IMR-90 (cell line): ENCODE data around the gene SYT6. TPM values are rescaled to one million over a fixed set of nuclear protein-coding genes. Genes with fewer than 3 reads are reported as not detected.

Experiments used
- ATAC-seq: fragments of 200-7000 bp; cut with Tn5 transposase; 2 replicates; pipeline ENCODE4 v1.9.1; 2020; ENCODE audit warnings: low read depth, mild to moderate bottlenecking, moderate library complexity
- BruUV-seq: library from RNA; stranded (reverse); fragments of 400-500 nt; replicated peaks from 2 replicates; lab custom pipeline; 2021; lab: Mats Ljungman, UMichigan
- CTCF ChIA-PET: fragments of 300-600 bp; formaldehyde crosslinking; extraction: SDS; loops from one replicate; lab custom pipeline; 2021; ENCODE audit warnings: antibody characterized with exemption; lab: Yijun Ruan, JAX
- POLR2A ChIA-PET: fragments of 300-600 bp; sonication (Branson Sonifier 250); formaldehyde crosslinking; loops from one replicate; lab custom pipeline; 2022; ENCODE audit warnings: antibody characterized with exemption; ENCODE audit not compliant: unreplicated experiment; lab: Charles Lee
- DNase-seq: peaks from one replicate; pipeline ENCODE4 v3.0.0; 2013
- H2AFZ ChIP-seq: replicated peaks from 2 replicates; pipeline ENCODE3; 2013; ENCODE audit warnings: low read length, mild to moderate bottlenecking; ENCODE audit not compliant: poor library complexity
- H2AK5ac ChIP-seq: 2 replicates; pipeline ENCODE4 v1.6.1; 2013; ENCODE audit warnings: low read depth, low read length, inconsistent platforms
- H2AK9ac ChIP-seq: replicated peaks from 2 replicates; pipeline ENCODE3; 2013; ENCODE audit warnings: mild to moderate bottlenecking, low read depth, low read length, moderate library complexity; ENCODE audit not compliant: poor library complexity
- H2BK120ac ChIP-seq: 2 replicates; pipeline ENCODE4 v1.6.1; 2013; ENCODE audit warnings: low read depth, low read length, inconsistent platforms
- H2BK15ac ChIP-seq: 3 replicates; pipeline ENCODE4 v1.6.1; 2013; ENCODE audit warnings: low read depth, low read length, inconsistent platforms
- H2BK20ac ChIP-seq: 2 replicates; pipeline ENCODE4 v1.6.1; 2013; ENCODE audit warnings: low read depth, mild to moderate bottlenecking, inconsistent platforms, low read length, moderate library complexity
- H2BK5ac ChIP-seq: 2 replicates; pipeline ENCODE4 v1.6.1; 2013; ENCODE audit warnings: mild to moderate bottlenecking, low read depth, low read length, inconsistent platforms; ENCODE audit not compliant: poor library complexity, severe bottlenecking
- H3K14ac ChIP-seq: replicated peaks from 2 replicates; pipeline ENCODE4 v1.6.1; 2013; ENCODE audit warnings: low read depth, low read length, inconsistent platforms
- H3K18ac ChIP-seq: 2 replicates; pipeline ENCODE4 v1.6.1; 2013; ENCODE audit warnings: low read depth, low read length, control low read depth
- H3K23ac ChIP-seq: 2 replicates; pipeline ENCODE4 v1.6.1; 2013; ENCODE audit warnings: low read depth, low read length, inconsistent platforms
- H3K27ac ChIP-seq: 2 replicates; pipeline ENCODE4 v1.5.1; 2013; ENCODE audit warnings: mild to moderate bottlenecking, control low read depth, low read length; ENCODE audit not compliant: insufficient read depth
- H3K27me3 ChIP-seq: 2 replicates; pipeline ENCODE4 v1.6.1; 2013; ENCODE audit warnings: low read length; ENCODE audit not compliant: control insufficient read depth, insufficient read depth
- H3K36me3 ChIP-seq: 2 replicates; pipeline ENCODE4 v1.6.1; 2013; ENCODE audit warnings: low read length, mixed read lengths; ENCODE audit not compliant: control insufficient read depth, insufficient read depth
- H3K4ac ChIP-seq: 2 replicates; pipeline ENCODE4 v1.6.1; 2013; ENCODE audit warnings: low read depth, low read length, inconsistent platforms
- H3K4me1 ChIP-seq: 2 replicates; pipeline ENCODE4 v1.6.1; 2013; ENCODE audit warnings: low read length, mixed read lengths; ENCODE audit not compliant: control insufficient read depth, insufficient read depth
- H3K4me2 ChIP-seq: 2 replicates; pipeline ENCODE4 v1.6.1; 2013; ENCODE audit warnings: low read depth, mild to moderate bottlenecking, control low read depth, low read length, moderate library complexity
- H3K4me3 ChIP-seq: 2 replicates; pipeline ENCODE4 v1.5.1; 2013; ENCODE audit warnings: low read depth, mild to moderate bottlenecking, control low read depth, low read length, moderate library complexity; ENCODE audit not compliant: insufficient read depth
- H3K56ac ChIP-seq: 2 replicates; pipeline ENCODE4 v1.6.1; 2013; ENCODE audit warnings: low read length, inconsistent platforms; ENCODE audit not compliant: insufficient read depth; ENCODE audit errors: extremely low read depth
- H3K79me1 ChIP-seq, 2 experiments: 2 replicates each; pipeline ENCODE4 v1.6.1; 2013; ENCODE audit warnings: low read length in 2 of 2, inconsistent platforms in 1 of 2, low read depth in 1 of 2
- H3K9ac ChIP-seq: 2 replicates; pipeline ENCODE4 v1.6.1; 2013; ENCODE audit warnings: low read depth, low read length, control low read depth
- H3K9me1 ChIP-seq: 2 replicates; pipeline ENCODE4 v1.6.1; 2013; ENCODE audit warnings: low read length, inconsistent platforms; ENCODE audit not compliant: insufficient read depth
- H3K9me3 ChIP-seq: 2 replicates; pipeline ENCODE4 v1.6.1; 2013; ENCODE audit warnings: low read length; ENCODE audit not compliant: control insufficient read depth, insufficient read depth
- H4K20me1 ChIP-seq: 2 replicates; pipeline ENCODE4 v1.6.1; 2013; ENCODE audit warnings: low read length, inconsistent platforms; ENCODE audit not compliant: insufficient read depth
- H4K5ac ChIP-seq: 2 replicates; pipeline ENCODE4 v1.6.1; 2013; ENCODE audit warnings: mild to moderate bottlenecking, low read depth, low read length, control low read depth
- H4K8ac ChIP-seq, 2 experiments: 2 replicates each; pipeline ENCODE4 v1.6.1; 2013; ENCODE audit warnings: low read depth in 2 of 2, low read length in 2 of 2, control low read depth in 1 of 2, inconsistent platforms in 1 of 2
- H4K91ac ChIP-seq: 2 replicates; pipeline ENCODE4 v1.6.1; 2013; ENCODE audit warnings: low read depth, low read length, inconsistent platforms; ENCODE audit not compliant: insufficient read depth
- NFE2L2 ChIP-seq: fragments of 150-350 bp; IDR thresholded peaks from 2 replicates; pipeline ENCODE4 v1.6.1; 2016; ENCODE audit warnings: low read depth, mild to moderate bottlenecking, low read length
- POLR2A ChIP-seq: IDR thresholded peaks from 2 replicates; pipeline ENCODE4 v1.6.1; 2012; ENCODE audit warnings: mild to moderate bottlenecking, low read depth, low read length
- WGBS, 2 experiments: methylation state at CpG; one replicate each; pipeline versions ENCODE4 v1.1.5 to v1.1.7; 2013; ENCODE audit warnings: missing lambda C conversion rate in 2 of 2; ENCODE audit not compliant: insufficient read length in 1 of 2; ENCODE audit errors: extremely low coverage in 2 of 2; 5-methylcytosine and 5-hydroxymethylcytosine counted together
- dilution Hi-C: fragments of 300-500 bp; cut with HindIII; formaldehyde crosslinking; loops from one replicate; pipeline ENCODE4 v1.14.3; 2018; ENCODE audit warnings: low sequenced_read_pairs; ENCODE audit not compliant: unreplicated experiment
- in situ Hi-C: fragments of 300-500 bp; cut with MboI; formaldehyde crosslinking; loops from 3 replicates; pipeline ENCODE4 v1.14.3; 2019; ENCODE audit warnings: low sequenced_read_pairs, inconsistent platforms, mixed read lengths
- intact Hi-C: fragments of 100-400 bp; cut with micrococcal nuclease; formaldehyde crosslinking; loops from 2 replicates; pipeline ENCODE4 v1.10.0; 2022
- polyA plus RNA-seq, 3 experiments: library from polyadenylated mRNA; depleted of rRNA; stranded (reverse); fragments of >200 nt; gene quantifications; 2 replicates each; pipeline ENCODE4 v1.2.3, GENCODE V29; 2012; ENCODE audit warnings: low replicate concordance in 1 of 3
- total RNA-seq: library from RNA; depleted of rRNA; stranded (reverse); fragments of >200 nt; gene quantifications from 2 replicates; pipeline ENCODE4 v1.2.3, GENCODE V29; 2012
- TF ChIP-seq, protein P1 (sequence below): conservative IDR thresholded peaks from 2 replicates; pipeline ENCODE4 v1.5.1; 2012; ENCODE audit warnings: mild to moderate bottlenecking, low read depth, low read length, improper control_type of control experiment
- TF ChIP-seq, protein P2 (sequence below): fragments of 150-350 bp; IDR thresholded peaks from 2 replicates; pipeline ENCODE4 v1.6.1; 2016; ENCODE audit warnings: low read depth, mild to moderate bottlenecking, low read length, moderate library complexity, borderline replicate concordance

The SYT6 gene
- total and polyA plus RNA-seq, 2 of the 4 experiments (the other 2 are of a cell fraction) = not detected

DNA sequence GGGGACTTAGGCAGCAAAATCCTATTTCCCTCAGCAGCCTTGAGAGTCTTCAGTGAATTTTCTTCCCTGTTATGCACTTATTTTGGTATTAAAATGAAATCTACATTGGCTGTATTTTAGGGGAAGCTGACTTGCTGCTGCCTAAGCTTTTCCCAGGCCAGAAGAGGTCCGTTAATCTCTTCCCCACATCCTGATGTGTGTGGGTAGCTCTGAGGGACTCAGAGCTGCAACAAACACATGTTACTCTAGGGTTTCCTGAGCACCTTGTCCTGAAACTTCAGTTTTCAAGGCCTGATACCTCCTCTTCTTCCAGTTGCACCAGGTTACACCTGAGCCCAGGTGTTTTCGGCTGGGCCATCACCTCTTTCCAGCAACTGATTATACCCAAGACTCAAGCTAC lies 51.5 kb downstream of the SYT6 start:
- no CpG with 5 or more reads among the region's 2 CpGs for WGBS, 2 experiments
- BruUV-seq = no TSS peak
- CTCF ChIA-PET = no interaction called here

More for the DNA sequence above, 51.5 kb downstream of the SYT6 start:
- Histone ChIP-seq H3K56ac (no peak overlapping the region), H3K9me3 (no peaks in the 10 kb centered on the region), H2AFZ (no peak overlapping the region), H2BK120ac (no peak overlapping the region), H3K4me1 (no peaks in the 10 kb centered on the region), H2BK5ac (no peak overlapping the region), H3K9ac (no peak overlapping the region), H2AK5ac (no peak overlapping the region), H4K5ac (no peak overlapping the region), H3K27me3 (peaks cover 42% of the 10 kb centered on the region), H4K20me1 (no peaks in the 10 kb centered on the region), H2AK9ac (no peak overlapping the region), H4K91ac (no peak overlapping the region), H2BK20ac (no peak overlapping the region), H3K27ac (no peak overlapping the region), H3K79me1 (no peaks in the 10 kb centered on the region), H3K4ac (no peak overlapping the region), H3K4me3 (no peak overlapping the region), H3K18ac (no peak overlapping the region), H3K14ac (no peak overlapping the region), H4K8ac (no peak overlapping the region), H3K9me1 (no peaks in the 10 kb centered on the region; the same call in 1 of the 2 replicates), H3K36me3 (no peaks in the 10 kb centered on the region), H2BK15ac (no peak overlapping the region), H3K23ac (no peak overlapping the region), H3K4me2 (no peak overlapping the region)
- ATAC-seq = no peak
- DNase-seq = no peak
- POLR2A ChIA-PET = no interaction called here
- TF ChIP-seq, protein P1, sequence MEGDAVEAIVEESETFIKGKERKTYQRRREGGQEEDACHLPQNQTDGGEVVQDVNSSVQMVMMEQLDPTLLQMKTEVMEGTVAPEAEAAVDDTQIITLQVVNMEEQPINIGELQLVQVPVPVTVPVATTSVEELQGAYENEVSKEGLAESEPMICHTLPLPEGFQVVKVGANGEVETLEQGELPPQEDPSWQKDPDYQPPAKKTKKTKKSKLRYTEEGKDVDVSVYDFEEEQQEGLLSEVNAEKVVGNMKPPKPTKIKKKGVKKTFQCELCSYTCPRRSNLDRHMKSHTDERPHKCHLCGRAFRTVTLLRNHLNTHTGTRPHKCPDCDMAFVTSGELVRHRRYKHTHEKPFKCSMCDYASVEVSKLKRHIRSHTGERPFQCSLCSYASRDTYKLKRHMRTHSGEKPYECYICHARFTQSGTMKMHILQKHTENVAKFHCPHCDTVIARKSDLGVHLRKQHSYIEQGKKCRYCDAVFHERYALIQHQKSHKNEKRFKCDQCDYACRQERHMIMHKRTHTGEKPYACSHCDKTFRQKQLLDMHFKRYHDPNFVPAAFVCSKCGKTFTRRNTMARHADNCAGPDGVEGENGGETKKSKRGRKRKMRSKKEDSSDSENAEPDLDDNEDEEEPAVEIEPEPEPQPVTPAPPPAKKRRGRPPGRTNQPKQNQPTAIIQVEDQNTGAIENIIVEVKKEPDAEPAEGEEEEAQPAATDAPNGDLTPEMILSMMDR = no peak
- no peak for TF ChIP-seq POLR2A
- TF ChIP-seq NFE2L2 = no peak
- TF ChIP-seq, protein P2, sequence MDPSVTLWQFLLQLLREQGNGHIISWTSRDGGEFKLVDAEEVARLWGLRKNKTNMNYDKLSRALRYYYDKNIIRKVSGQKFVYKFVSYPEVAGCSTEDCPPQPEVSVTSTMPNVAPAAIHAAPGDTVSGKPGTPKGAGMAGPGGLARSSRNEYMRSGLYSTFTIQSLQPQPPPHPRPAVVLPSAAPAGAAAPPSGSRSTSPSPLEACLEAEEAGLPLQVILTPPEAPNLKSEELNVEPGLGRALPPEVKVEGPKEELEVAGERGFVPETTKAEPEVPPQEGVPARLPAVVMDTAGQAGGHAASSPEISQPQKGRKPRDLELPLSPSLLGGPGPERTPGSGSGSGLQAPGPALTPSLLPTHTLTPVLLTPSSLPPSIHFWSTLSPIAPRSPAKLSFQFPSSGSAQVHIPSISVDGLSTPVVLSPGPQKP = no peak
- intact Hi-C loops (no loop called here), dilution Hi-C loops (no loop called here), in situ Hi-C loops (no loop called here)
